BE2C (cell line): Measurements from ENCODE around the gene FBLN1.
A peak's percentile ranks its signal among the peaks of the same experiment; 100 is the strongest.
"Not testable (repeated sequence)": the region's sequence is repeated elsewhere in the genome, so short reads cannot be mapped to it uniquely, and the experiment has no call there.

Experiments used
- DNase-seq: peaks from one replicate; pipeline ENCODE4 v3.0.0-alpha.2; 2020
- H3K27me3 ChIP-seq: fragments of 250-450 bp; sonication (Bioruptor Pico); 2 replicates; pipeline ENCODE4 v1.5.1; 2020; ENCODE audit warnings: mild to moderate bottlenecking
- H3K36me3 ChIP-seq: fragments of 250-450 bp; sonication (Bioruptor Pico); 2 replicates; pipeline ENCODE4 v1.5.1; 2020; ENCODE audit warnings: mild to moderate bottlenecking
- H3K4me1 ChIP-seq: fragments of 250-450 bp; sonication (Bioruptor Pico); 2 replicates; pipeline ENCODE4 v1.5.1; 2020
- H3K4me3 ChIP-seq: 2 replicates; pipeline ENCODE4 v1.5.1; 2011; ENCODE audit warnings: low read depth, low read length
- H3K9me3 ChIP-seq: fragments of 250-450 bp; sonication (Bioruptor Pico); 2 replicates; pipeline ENCODE4 v1.5.1; 2020
- CTCF ChIP-seq: IDR thresholded peaks from 2 replicates; pipeline ENCODE4 v1.5.1; 2012; ENCODE audit warnings: mild to moderate bottlenecking, low read depth, low read length

Gene FBLN1

GRCh38 chr22:45535290-45535689, 32.6 kb downstream of the FBLN1 start:
- no peak for TF ChIP-seq CTCF
- H3K27me3 ChIP-seq, result no peaks in the 10 kb centered on the region
- H3K36me3 ChIP-seq, result no peaks in the 10 kb centered on the region
- H3K9me3 ChIP-seq, result no peaks in the 10 kb centered on the region
- peaks cover 4% of the 10 kb centered on the region for H3K4me1 ChIP-seq
- no peak overlapping the region for H3K4me3 ChIP-seq
- no peak for DNase-seq

GRCh38 chr22:45535835-45536234, 33.2 kb downstream of the FBLN1 start:
- not testable (repeated sequence) for H3K9me3 ChIP-seq, H3K4me3 ChIP-seq, H3K4me1 ChIP-seq, DNase-seq, H3K27me3 ChIP-seq, H3K36me3 ChIP-seq

- Histone ChIP-seq H3K36me3 (no peaks in the 10 kb centered on the region), H3K9me3 (no peaks in the 10 kb centered on the region), H3K4me3 (0 out of 2 replicates have a peak overlapping the region, but pooled peaks have one; percentile 20), H3K4me1 (peaks cover 4% of the 10 kb centered on the region; the same call in 1 of the 2 replicates), H3K27me3 (no peaks in the 10 kb centered on the region)
- no peak for TF ChIP-seq CTCF
- DNase-seq, result peak; percentile 63
These were observed 35.1 kb downstream of the FBLN1 start for GRCh38 chr22:45537734-45538181.

- Histone ChIP-seq H3K27me3 (no peaks in the 10 kb centered on the region), H3K4me1 (peaks cover 4% of the 10 kb centered on the region; the same call in 1 of the 2 replicates), H3K9me3 (no peaks in the 10 kb centered on the region), H3K36me3 (no peaks in the 10 kb centered on the region), H3K4me3 (no peak overlapping the region)
- DNase-seq, result no peak
- no peak for TF ChIP-seq CTCF
These were observed 35.6 kb downstream of the FBLN1 start for GRCh38 chr22:45538281-45538680.

- DNase-seq, result no peak
- no peaks in the 10 kb centered on the region for H3K36me3 ChIP-seq
These were observed 37.4 kb downstream of the FBLN1 start for GRCh38 chr22:45540122-45540521.

GRCh38 chr22:45541382-45541979, 38.8 kb downstream of the FBLN1 start:
- no peaks in the 10 kb centered on the region for H3K36me3 ChIP-seq
- H3K27me3 ChIP-seq, result no peaks in the 10 kb centered on the region
- H3K4me1 ChIP-seq, result peaks cover 4% of the 10 kb centered on the region; the same call in 1 of the 2 replicates
- no peak for DNase-seq
- no peak overlapping the region for H3K4me3 ChIP-seq
- no peak for TF ChIP-seq CTCF
- no peaks in the 10 kb centered on the region for H3K9me3 ChIP-seq

More at GRCh38 chr22:45540122-45540521, 37.4 kb downstream of the FBLN1 start:
- no peak for TF ChIP-seq CTCF
- no peaks in the 10 kb centered on the region for H3K9me3 ChIP-seq
- H3K27me3 ChIP-seq, result no peaks in the 10 kb centered on the region
- H3K4me3 ChIP-seq, result no peak overlapping the region
- peaks cover 4% of the 10 kb centered on the region; the same call in 1 of the 2 replicates for H3K4me1 ChIP-seq
